HG03439 (cell line): ENCODE results near the gene TM4SF4.

Source experiments
- ATAC-seq: cut with Tn5 transposase; IDR thresholded peaks from one replicate; pipeline ENCODE4 v1.9.1; 2021; ENCODE audit warnings: mild to moderate bottlenecking, moderate library complexity; ENCODE audit not compliant: unreplicated experiment

The TM4SF4 gene

DNA sequence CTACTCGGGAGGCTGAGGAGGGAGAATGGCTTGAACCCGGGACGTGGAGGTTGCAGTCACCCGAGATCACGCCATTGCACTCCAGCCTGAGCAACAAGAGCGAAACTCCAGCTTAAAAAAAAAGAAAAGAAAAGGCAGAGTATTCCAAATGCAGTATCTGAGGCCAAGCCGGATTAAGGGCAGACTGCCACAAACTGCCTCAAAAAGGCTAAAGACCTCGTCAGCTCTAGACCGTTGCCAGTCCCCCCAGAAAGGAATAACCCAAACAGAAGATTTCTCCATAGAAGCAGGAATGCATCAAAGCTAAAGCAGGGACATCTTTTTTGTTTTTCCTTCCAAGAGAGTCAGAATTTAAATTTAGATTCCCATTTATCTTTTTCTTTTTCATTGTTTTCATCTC lies 72.9 kb downstream of the TM4SF4 start:
- ATAC-seq: no peak

- no peak for ATAC-seq
Observed at GRCh38 chr3:149547954-149548668, 73.6 kb downstream of the TM4SF4 start.

GRCh38 chr3:149548669-149549065 lies 74.2 kb downstream of the TM4SF4 start:
- ATAC-seq: no peak

GRCh38 chr3:149551500-149551899 lies 77.0 kb downstream of the TM4SF4 start:
- ATAC-seq: no peak

DNA sequence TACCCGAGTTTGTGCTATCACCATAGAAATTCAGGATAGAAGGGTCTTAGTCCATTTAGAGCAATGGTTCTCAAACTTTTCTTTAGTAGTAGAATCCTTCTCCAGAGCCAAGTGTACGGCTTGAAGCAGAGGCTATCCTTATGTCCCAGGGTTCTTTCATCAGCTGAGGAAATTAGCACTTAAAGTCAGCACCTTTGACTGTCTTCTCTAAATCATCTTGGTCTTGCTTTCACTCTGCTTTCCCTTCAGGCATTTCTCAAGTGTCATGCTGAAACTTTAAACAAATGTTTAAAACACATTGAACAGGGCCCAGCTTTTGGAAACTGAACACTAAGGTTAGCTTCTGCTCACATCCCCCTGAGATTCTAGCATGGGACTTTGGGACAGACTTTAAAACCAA lies 78.2 kb downstream of the TM4SF4 start:
- no peak for ATAC-seq
